Ascending aorta (tissue), 2 donors: ENCODE measurements around the gene SENP1. TPM values are rescaled to one million over a fixed set of nuclear protein-coding genes. Genes with fewer than 3 reads are reported as not detected.

Source experiments
- DNase-seq, 2 donors: peaks; one replicate each; pipeline ENCODE4 v3.0.0-alpha.2; 2019; ENCODE audit warnings: low spot score in 2 of 2
- H3K27ac ChIP-seq, 2 donors: fragments of 200-600 bp; sonication (generic); one replicate each; pipeline ENCODE4 v1.5.1; 2016 to 2017; ENCODE audit warnings: mild to moderate bottlenecking in 1 of 2
- H3K27me3 ChIP-seq: fragments of 200-600 bp; sonication (generic); one replicate; pipeline ENCODE4 v1.5.1; 2017
- H3K36me3 ChIP-seq, 2 donors: fragments of 200-600 bp; sonication (generic); one replicate each; pipeline ENCODE4 v1.5.1; 2016
- H3K4me1 ChIP-seq, 2 donors: fragments of 200-600 bp; sonication (generic); one replicate each; pipeline ENCODE4 v1.5.1; 2016 to 2017; ENCODE audit warnings: mild to moderate bottlenecking in 1 of 2
- H3K4me3 ChIP-seq, 2 donors: fragments of 200-600 bp; sonication (generic); one replicate each; pipeline ENCODE4 v1.5.1; 2016 to 2017; ENCODE audit warnings: mild to moderate bottlenecking in 1 of 2
- H3K9me3 ChIP-seq, 2 donors: fragments of 200-600 bp; sonication (generic); one replicate each; pipeline ENCODE4 v1.5.1; 2016
- CTCF ChIP-seq, 3 experiments: fragments of 200-600 bp in 2 of 3; fragments of 450-650 bp in 1 of 3; sonication (generic) in 2 of 3; IDR thresholded peaks; one replicate each; pipeline ENCODE4 v1.5.1; 2016 to 2019; ENCODE audit warnings: antibody characterized with exemption in 3 of 3, mild to moderate bottlenecking in 1 of 3, moderate library complexity in 1 of 3
- intact Hi-C: fragments of 100-400 bp; cut with DNase I; formaldehyde crosslinking; loops from one replicate; pipeline ENCODE4 v1.15.1; 2023
- total RNA-seq: library from RNA; depleted of rRNA; stranded (reverse); fragments of >200 nt; gene quantifications from one replicate; pipeline ENCODE4 v1.1.0, GENCODE V29; 2016

The SENP1 gene
- total RNA-seq, 1 donor from 2014 or later: 11.3 TPM

- Histone ChIP-seq H3K4me3 (no peak overlapping the region), H3K27ac (no peak overlapping the region), H3K9me3 (peaks cover 0 to 5% of the 10 kb centered on the region in 2 donors), H3K36me3 (peaks cover 50 to 54% of the 10 kb centered on the region in 2 donors), H3K27me3 (no peaks in the 10 kb centered on the region), H3K4me1 (no peaks in the 10 kb centered on the region)
- intact Hi-C loops: no loop called here
- TF ChIP-seq CTCF (IDR thresholded peaks at IDR 0.05): no peak
- no peak for DNase-seq
These were observed 47.1 kb downstream of the SENP1 start for GRCh38 chr12:48058771-48059170.

GRCh38 chr12:48054955-48055821 lies 50.7 kb downstream of the SENP1 start:
- DNase-seq: no peak
- intact Hi-C loops: no loop called here
- H3K27ac ChIP-seq: no peak overlapping the region
- H3K27me3 ChIP-seq: no peaks in the 10 kb centered on the region
- peaks cover 0 to 5% of the 10 kb centered on the region in 2 donors for H3K9me3 ChIP-seq
- peaks cover 17 to 19% of the 10 kb centered on the region in 2 donors for H3K36me3 ChIP-seq
- TF ChIP-seq CTCF (IDR thresholded peaks at IDR 0.05): no peak
- H3K4me1 ChIP-seq: no peaks in the 10 kb centered on the region
- H3K4me3 ChIP-seq: no peak overlapping the region

- no peaks in the 10 kb centered on the region for H3K27me3 ChIP-seq
- no peak for TF ChIP-seq CTCF (IDR thresholded peaks at IDR 0.05)
- peaks cover 4 to 6% of the 10 kb centered on the region in 2 donors for H3K36me3 ChIP-seq
- intact Hi-C loops: no loop called here
- no peak overlapping the region for H3K27ac ChIP-seq
- peaks cover 0 to 4% of the 10 kb centered on the region in 2 donors for H3K9me3 ChIP-seq
- H3K4me1 ChIP-seq: no peaks in the 10 kb centered on the region
- no peak overlapping the region for H3K4me3 ChIP-seq
- no peak for DNase-seq
These were observed 52.0 kb downstream of the SENP1 start for GRCh38 chr12:48053883-48054282.

- DNase-seq: no peak
- no peak for TF ChIP-seq CTCF (IDR thresholded peaks at IDR 0.05)
- Histone ChIP-seq H3K4me1 (no peaks in the 10 kb centered on the region), H3K9me3 (no peaks in the 10 kb centered on the region), H3K36me3 (peaks cover 1 to 5% of the 10 kb centered on the region in 2 donors), H3K27ac (no peak overlapping the region), H3K27me3 (no peaks in the 10 kb centered on the region), H3K4me3 (no peak overlapping the region)
- intact Hi-C loops: no loop called here
These were observed 52.8 kb downstream of the SENP1 start for GRCh38 chr12:48053122-48053521.

- Histone ChIP-seq H3K27ac (no peak overlapping the region), H3K27me3 (no peaks in the 10 kb centered on the region), H3K9me3 (no peaks in the 10 kb centered on the region), H3K4me3 (no peak overlapping the region), H3K36me3 (peaks cover 16 to 17% of the 10 kb centered on the region in 2 donors), H3K4me1 (no peaks in the 10 kb centered on the region)
- no peak for DNase-seq
- no peak for TF ChIP-seq CTCF (IDR thresholded peaks at IDR 0.05)
- intact Hi-C loops: no loop called here
These were observed 54.2 kb downstream of the SENP1 start for GRCh38 chr12:48051681-48052080.
